Measurements from ENCODE around the gene TRIM41.

- TF ChIP-seq MAX (IDR thresholded peaks at IDR 0.05; ENCODE audit: low read depth, low read length) (no peak), POLR2A (IDR thresholded peaks at IDR 0.05; ENCODE audit: extremely low read depth, insufficient read length) (no peak), CTCF (IDR thresholded peaks at IDR 0.05; ENCODE audit: low read depth, low read length) (no peak)
These were observed 18.0 kb upstream of the TRIM41 start, which contains the start of gene TRIM7 for GRCh38 chr5:181204826-181205760.

Measured in NB4 (cell line).